Measurements from ENCODE around the gene ACSS1.

The ACSS1 gene

DNA sequence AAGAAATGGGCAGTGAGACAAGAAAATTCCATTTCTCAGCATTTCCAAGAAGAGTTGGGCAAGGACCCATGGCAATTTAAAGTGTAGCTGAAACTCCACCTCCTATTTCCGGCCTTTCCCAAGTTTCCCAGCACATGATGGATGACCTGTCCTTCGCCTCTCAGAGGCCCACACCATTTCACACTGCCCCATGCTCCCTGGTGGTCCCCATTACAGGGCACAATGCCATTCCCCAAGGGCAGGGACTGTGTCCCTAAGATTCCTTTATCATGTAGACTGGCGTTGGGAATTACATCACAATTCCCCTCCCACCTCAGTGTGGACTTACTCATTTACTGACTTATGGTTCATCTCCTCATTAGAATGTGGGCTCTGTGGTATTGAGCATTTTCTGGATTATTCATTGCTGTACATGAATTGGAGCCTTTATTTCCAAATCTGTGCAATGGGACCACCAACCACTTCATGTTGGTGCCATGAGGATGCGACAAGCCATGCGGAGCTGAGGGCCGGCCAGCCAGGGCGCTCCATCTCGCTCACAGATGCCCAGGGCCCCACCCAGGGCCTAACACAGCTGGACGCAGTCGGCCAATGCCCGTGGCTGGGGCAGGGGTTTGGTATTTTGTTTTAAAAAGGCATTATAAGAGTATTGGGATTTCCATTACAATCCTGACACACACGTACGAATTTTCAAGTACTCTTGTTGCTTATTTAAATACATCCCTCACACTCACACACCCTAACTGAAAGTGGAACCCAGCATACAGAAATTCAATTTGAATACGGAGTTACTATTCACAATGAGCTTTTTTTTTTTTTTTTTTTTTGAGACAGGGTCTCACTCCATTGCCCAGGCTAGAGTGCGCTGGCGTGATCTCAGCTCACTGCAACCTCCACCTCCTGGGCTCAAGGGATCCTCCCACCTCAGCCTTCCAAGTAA, 5.4 kb downstream of the ACSS1 start:
- H3K9ac ChIP-seq (ENCODE audit: low read length): no peak overlapping the region
- no peak overlapping the region for H3K14ac ChIP-seq (ENCODE audit: low read length)
- H3K79me2 ChIP-seq (ENCODE audit: control insufficient read depth, insufficient read depth, low read length, poor library complexity): no peaks in the 10 kb centered on the region
- H2BK5ac ChIP-seq (ENCODE audit: low read depth, low read length, poor library complexity): no peak overlapping the region
- no peaks in the 10 kb centered on the region for H3K9me3 ChIP-seq (ENCODE audit: insufficient read depth, low read depth, low read length)
- no peak overlapping the region for H2BK12ac ChIP-seq (ENCODE audit: low read length)
- H3K36me3 ChIP-seq (ENCODE audit: control insufficient read depth in 1 of 2, insufficient read depth in 2 of 2, low read length in 2 of 2): no peaks in the 10 kb centered on the region
- H4K12ac ChIP-seq (ENCODE audit: low read depth, low read length): no peak overlapping the region
- DNase-seq: no peak
- H3K4me1 ChIP-seq (ENCODE audit: control insufficient read depth in 1 of 2, insufficient read depth in 2 of 2, low read length in 2 of 2): peaks cover 2 to 5% of the 10 kb centered on the region in 2 experiments
- no peak overlapping the region for H4K8ac ChIP-seq (ENCODE audit: low read depth, low read length)
- H3K27me3 ChIP-seq (ENCODE audit: insufficient read depth, low read length): peaks cover 12% of the 10 kb centered on the region
- H3K4me3 ChIP-seq (ENCODE audit: low read depth, low read length): no peak overlapping the region
- no peaks in the 10 kb centered on the region for H3K79me1 ChIP-seq (ENCODE audit: low read length)
- no peak overlapping the region for H3K18ac ChIP-seq (ENCODE audit: low read length)
- H2AK5ac ChIP-seq (ENCODE audit: low read length): no peak overlapping the region
- no peak overlapping the region for H3K23ac ChIP-seq (ENCODE audit: low read length)
- H3K4ac ChIP-seq (ENCODE audit: low read depth, low read length): no peak overlapping the region
- H2AFZ ChIP-seq (ENCODE audit: insufficient read depth, low read length, poor library complexity): no peak overlapping the region
- no CpG with 5 or more reads among the region's 16 CpGs for WGBS (ENCODE audit: extremely low coverage, insufficient coverage, insufficient read length)
- no peak overlapping the region for H4K91ac ChIP-seq (ENCODE audit: low read depth, low read length)
- no peak overlapping the region for H2BK120ac ChIP-seq (ENCODE audit: insufficient read depth, low read length, poor library complexity)
- H3K27ac ChIP-seq (ENCODE audit: low read depth, low read length): no peak overlapping the region
- H3K4me2 ChIP-seq (ENCODE audit: low read length): no peak overlapping the region

GRCh38 chr20:25051386-25052155, 6.4 kb downstream of the ACSS1 start:
- WGBS (ENCODE audit: extremely low coverage, insufficient coverage, insufficient read length): no CpG with 5 or more reads among the region's 7 CpGs
- Histone ChIP-seq H3K23ac (ENCODE audit: low read length) (no peak overlapping the region), H3K4me2 (ENCODE audit: low read length) (no peak overlapping the region), H3K27me3 (ENCODE audit: insufficient read depth, low read length) (peaks cover 2% of the 10 kb centered on the region), H2BK12ac (ENCODE audit: low read length) (no peak overlapping the region), H2BK120ac (ENCODE audit: insufficient read depth, low read length, poor library complexity) (no peak overlapping the region), H2BK5ac (ENCODE audit: low read depth, low read length, poor library complexity) (no peak overlapping the region), H3K9ac (ENCODE audit: low read length) (no peak overlapping the region), H3K4me1 (ENCODE audit: control insufficient read depth in 1 of 2, insufficient read depth in 2 of 2, low read length in 2 of 2) (no peaks in the 10 kb centered on the region), H3K36me3 (ENCODE audit: control insufficient read depth in 1 of 2, insufficient read depth in 2 of 2, low read length in 2 of 2) (no peaks in the 10 kb centered on the region), H4K8ac (ENCODE audit: low read depth, low read length) (no peak overlapping the region), H4K91ac (ENCODE audit: low read depth, low read length) (no peak overlapping the region), H3K9me3 (ENCODE audit: insufficient read depth, low read depth, low read length) (no peaks in the 10 kb centered on the region), H3K14ac (ENCODE audit: low read length) (no peak overlapping the region), H3K79me1 (ENCODE audit: low read length) (no peaks in the 10 kb centered on the region), H3K27ac (ENCODE audit: low read depth, low read length) (no peak overlapping the region), H3K18ac (ENCODE audit: low read length) (no peak overlapping the region), H2AFZ (ENCODE audit: insufficient read depth, low read length, poor library complexity) (no peak overlapping the region), H4K12ac (ENCODE audit: low read depth, low read length) (no peak overlapping the region), H3K79me2 (ENCODE audit: control insufficient read depth, insufficient read depth, low read length, poor library complexity) (no peaks in the 10 kb centered on the region), H2AK5ac (ENCODE audit: low read length) (no peak overlapping the region), H3K4ac (ENCODE audit: low read depth, low read length) (no peak overlapping the region), H3K4me3 (ENCODE audit: low read depth, low read length) (no peak overlapping the region)
- DNase-seq: no peak

GRCh38 chr20:25050501-25051350, 7.2 kb downstream of the ACSS1 start:
- Histone ChIP-seq H2BK12ac (ENCODE audit: low read length) (no peak overlapping the region), H3K9me3 (ENCODE audit: insufficient read depth, low read depth, low read length) (no peaks in the 10 kb centered on the region), H3K27ac (ENCODE audit: low read depth, low read length) (no peak overlapping the region), H3K14ac (ENCODE audit: low read length) (no peak overlapping the region), H3K9ac (ENCODE audit: low read length) (no peak overlapping the region), H3K18ac (ENCODE audit: low read length) (no peak overlapping the region), H3K4me1 (ENCODE audit: control insufficient read depth in 1 of 2, insufficient read depth in 2 of 2, low read length in 2 of 2) (no peaks in the 10 kb centered on the region), H3K27me3 (ENCODE audit: insufficient read depth, low read length) (no peaks in the 10 kb centered on the region), H4K91ac (ENCODE audit: low read depth, low read length) (no peak overlapping the region), H2BK5ac (ENCODE audit: low read depth, low read length, poor library complexity) (no peak overlapping the region), H2AFZ (ENCODE audit: insufficient read depth, low read length, poor library complexity) (no peak overlapping the region), H3K4me3 (ENCODE audit: low read depth, low read length) (no peak overlapping the region), H3K79me2 (ENCODE audit: control insufficient read depth, insufficient read depth, low read length, poor library complexity) (no peaks in the 10 kb centered on the region), H2AK5ac (ENCODE audit: low read length) (no peak overlapping the region), H3K79me1 (ENCODE audit: low read length) (no peaks in the 10 kb centered on the region), H2BK120ac (ENCODE audit: insufficient read depth, low read length, poor library complexity) (no peak overlapping the region), H4K12ac (ENCODE audit: low read depth, low read length) (no peak overlapping the region), H3K4ac (ENCODE audit: low read depth, low read length) (no peak overlapping the region), H3K36me3 (ENCODE audit: control insufficient read depth in 1 of 2, insufficient read depth in 2 of 2, low read length in 2 of 2) (no peaks in the 10 kb centered on the region), H4K8ac (ENCODE audit: low read depth, low read length) (no peak overlapping the region), H3K23ac (ENCODE audit: low read length) (no peak overlapping the region), H3K4me2 (ENCODE audit: low read length) (no peak overlapping the region)
- WGBS (ENCODE audit: extremely low coverage, insufficient coverage, insufficient read length): no CpG with 5 or more reads among the region's 17 CpGs
- DNase-seq: no peak

DNA sequence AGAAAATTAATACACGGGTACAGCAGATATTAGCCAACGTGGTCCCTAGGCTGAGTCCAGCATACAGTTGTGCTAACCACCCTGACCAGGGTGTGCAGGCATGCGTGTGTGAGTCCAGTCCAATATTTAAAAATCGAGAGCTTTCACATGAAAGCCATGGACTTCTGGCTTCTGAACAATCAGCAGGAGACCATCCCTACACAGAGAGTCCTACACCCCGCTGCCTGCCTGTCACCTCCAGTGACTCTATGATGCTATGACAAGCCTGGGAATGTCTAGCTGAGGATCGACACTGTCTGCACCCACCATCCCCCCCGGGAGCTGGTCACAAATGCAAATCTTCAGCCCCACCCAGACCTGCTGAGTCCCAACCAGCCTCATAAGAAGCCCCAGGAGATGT, 7.9 kb downstream of the ACSS1 start:
- no peaks in the 10 kb centered on the region for H3K4me1 ChIP-seq (ENCODE audit: control insufficient read depth in 1 of 2, insufficient read depth in 2 of 2, low read length in 2 of 2)
- WGBS (ENCODE audit: extremely low coverage, insufficient coverage, insufficient read length): no CpG with 5 or more reads among the region's 7 CpGs

More for the DNA sequence above, 7.9 kb downstream of the ACSS1 start:
- Histone ChIP-seq H2AFZ (ENCODE audit: insufficient read depth, low read length, poor library complexity) (no peak overlapping the region), H3K79me2 (ENCODE audit: control insufficient read depth, insufficient read depth, low read length, poor library complexity) (no peaks in the 10 kb centered on the region), H3K27ac (ENCODE audit: low read depth, low read length) (no peak overlapping the region), H3K9me3 (ENCODE audit: insufficient read depth, low read depth, low read length) (no peaks in the 10 kb centered on the region), H3K36me3 (ENCODE audit: control insufficient read depth in 1 of 2, insufficient read depth in 2 of 2, low read length in 2 of 2) (no peaks in the 10 kb centered on the region), H2BK5ac (ENCODE audit: low read depth, low read length, poor library complexity) (no peak overlapping the region), H3K9ac (ENCODE audit: low read length) (no peak overlapping the region), H2BK120ac (ENCODE audit: insufficient read depth, low read length, poor library complexity) (no peak overlapping the region), H4K91ac (ENCODE audit: low read depth, low read length) (no peak overlapping the region), H4K8ac (ENCODE audit: low read depth, low read length) (no peak overlapping the region), H3K4ac (ENCODE audit: low read depth, low read length) (no peak overlapping the region), H3K4me2 (ENCODE audit: low read length) (no peak overlapping the region), H3K79me1 (ENCODE audit: low read length) (no peaks in the 10 kb centered on the region), H2AK5ac (ENCODE audit: low read length) (no peak overlapping the region), H4K12ac (ENCODE audit: low read depth, low read length) (no peak overlapping the region), H3K27me3 (ENCODE audit: insufficient read depth, low read length) (no peaks in the 10 kb centered on the region), H3K4me3 (ENCODE audit: low read depth, low read length) (no peak overlapping the region), H3K23ac (ENCODE audit: low read length) (no peak overlapping the region), H3K14ac (ENCODE audit: low read length) (no peak overlapping the region), H2BK12ac (ENCODE audit: low read length) (no peak overlapping the region), H3K18ac (ENCODE audit: low read length) (no peak overlapping the region)
- DNase-seq: no peak
